Liver (tissue), 9 donors: Measurements from ENCODE around the gene SMYD3. TPM values are rescaled to one million over a fixed set of nuclear protein-coding genes. Genes with fewer than 3 reads are reported as not detected.
A peak's percentile ranks its signal among the peaks of the same experiment; 100 is the strongest.

ENCODE experiments used
- DNase-seq: peaks from one replicate; pipeline ENCODE4 v3.0.0-alpha.2; 2017; ENCODE audit warnings: low spot score
- H3K27ac ChIP-seq, 2 donors: one replicate each; pipeline ENCODE4 v1.7.0; 2013; ENCODE audit warnings: inconsistent platforms in 2 of 2, low read length in 2 of 2, control low read depth in 1 of 2, low read depth in 1 of 2, mild to moderate bottlenecking in 1 of 2
- H3K27me3 ChIP-seq, 4 donors: one replicate each; pipeline versions ENCODE4 v1.6.1 to v1.7.0; 2013; ENCODE audit warnings: low read length in 3 of 4, inconsistent platforms in 1 of 4, mild to moderate bottlenecking in 1 of 4, moderate library complexity in 1 of 4; ENCODE audit not compliant: control insufficient read depth in 4 of 4, insufficient read depth in 4 of 4
- H3K36me3 ChIP-seq, 4 donors: one replicate each; pipeline versions ENCODE4 v1.6.1 to v1.7.0; 2013; ENCODE audit warnings: low read length in 3 of 4, mild to moderate bottlenecking in 3 of 4, low read depth in 1 of 4, moderate library complexity in 1 of 4; ENCODE audit not compliant: control insufficient read depth in 4 of 4, insufficient read depth in 3 of 4
- H3K4me1 ChIP-seq, 4 donors: one replicate each; pipeline versions ENCODE4 v1.6.1 to v1.7.0; 2013; ENCODE audit warnings: low read length in 3 of 4, mild to moderate bottlenecking in 3 of 4, moderate library complexity in 1 of 4; ENCODE audit not compliant: control insufficient read depth in 4 of 4, insufficient read depth in 4 of 4
- H3K4me3 ChIP-seq, 3 donors: one replicate each; pipeline versions ENCODE4 v1.6.1 to v1.7.0; 2013; ENCODE audit warnings: low read length in 3 of 3, control low read depth in 1 of 3, low read depth in 1 of 3, mild to moderate bottlenecking in 1 of 3
- H3K9ac ChIP-seq, 2 donors: one replicate each; pipeline ENCODE4 v1.7.0; 2013; ENCODE audit warnings: low read length in 2 of 2, mild to moderate bottlenecking in 2 of 2, moderate library complexity in 2 of 2, control low read depth in 1 of 2, low read depth in 1 of 2
- H3K9me3 ChIP-seq, 4 donors: one replicate each; pipeline versions ENCODE4 v1.6.1 to v1.7.0; 2013; ENCODE audit warnings: low read length in 3 of 4; ENCODE audit not compliant: control insufficient read depth in 4 of 4
- ATF3 ChIP-seq: IDR thresholded peaks from 2 replicates; pipeline ENCODE4 v1.6.1; 2016; ENCODE audit warnings: antibody characterized with exemption
- CTCF ChIP-seq: fragments of 150-350 bp; IDR thresholded peaks from 2 replicates; pipeline ENCODE4 v1.5.1; 2017; ENCODE audit warnings: improper control_type of control experiment, low read depth, low read length; ENCODE audit not compliant: missing input control
- FOXA1 ChIP-seq: IDR thresholded peaks from 2 replicates; pipeline ENCODE4 v1.6.1; 2016; ENCODE audit warnings: antibody characterized with exemption
- FOXA2 ChIP-seq: IDR thresholded peaks from 2 replicates; pipeline ENCODE4 v1.6.1; 2016; ENCODE audit warnings: antibody characterized with exemption
- GABPA ChIP-seq, 2 donors: IDR thresholded peaks in 1 of 2; conservative IDR thresholded peaks in 1 of 2; 2 replicates each; pipeline ENCODE4 v1.6.1; 2016; ENCODE audit warnings: antibody characterized with exemption in 2 of 2, mild to moderate bottlenecking in 1 of 2, moderate library complexity in 1 of 2
- HNF4G ChIP-seq: IDR thresholded peaks from 2 replicates; pipeline ENCODE4 v1.6.1; 2016; ENCODE audit warnings: antibody characterized with exemption
- JUND ChIP-seq, 2 donors: IDR thresholded peaks; 2 replicates each; pipeline ENCODE4 v1.6.1; 2016; ENCODE audit warnings: antibody characterized with exemption in 2 of 2
- MAX ChIP-seq: IDR thresholded peaks from 2 replicates; pipeline ENCODE4 v1.6.1; 2016; ENCODE audit warnings: antibody characterized with exemption
- NR2F2 ChIP-seq: IDR thresholded peaks from 2 replicates; pipeline ENCODE4 v1.6.1; 2016; ENCODE audit warnings: antibody characterized with exemption
- RAD21 ChIP-seq, 2 donors: IDR thresholded peaks; 2 replicates each; pipeline ENCODE4 v1.6.1; 2016; ENCODE audit warnings: antibody characterized with exemption in 2 of 2, mild to moderate bottlenecking in 2 of 2
- REST ChIP-seq: IDR thresholded peaks from 2 replicates; pipeline ENCODE4 v1.6.1; 2016; ENCODE audit warnings: antibody characterized with exemption, mild to moderate bottlenecking
- RXRA ChIP-seq, 2 donors: IDR thresholded peaks; 2 replicates each; pipeline ENCODE4 v1.6.1; 2017 to 2018; ENCODE audit warnings: antibody characterized with exemption in 2 of 2, mild to moderate bottlenecking in 1 of 2
- TAF1 ChIP-seq: conservative IDR thresholded peaks from 2 replicates; pipeline ENCODE4 v1.6.1; 2016; ENCODE audit warnings: antibody characterized with exemption, mild to moderate bottlenecking
- YY1 ChIP-seq: IDR thresholded peaks from 2 replicates; pipeline ENCODE4 v1.6.1; 2016; ENCODE audit warnings: antibody characterized with exemption, mild to moderate bottlenecking
- ZBTB33 ChIP-seq: IDR thresholded peaks from 2 replicates; pipeline ENCODE4 v1.6.1; 2016; ENCODE audit warnings: antibody characterized with exemption
- WGBS: extraction: QIAGEN DNeasy Blood & Tissue Kit; methylation state at CpG from one replicate; pipeline ENCODE4 v1.1.7; 2013; 5-methylcytosine and 5-hydroxymethylcytosine counted together
- polyA plus RNA-seq, 2 donors: library from polyadenylated mRNA; stranded (reverse) in 1 of 2; unstranded in 1 of 2; fragments of 200-250 nt in 1 of 2; fragments of >200 nt in 1 of 2; fragmentation: Nextera tagmentation in 1 of 2; extraction: Ambion mirVana in 1 of 2; gene quantifications; one replicate each; pipeline versions ENCODE4 v1.2.1 to v1.2.3, GENCODE V29; 2013 to 2015
- total RNA-seq, 2 donors: library from RNA; depleted of rRNA; stranded (reverse); fragments of >200 nt; gene quantifications; one replicate each; pipeline ENCODE4 v1.2.3, GENCODE V29; 2014
- donor health status: healthy.
- donor health status: healthy.
- donor health status: healthy.
- donor health status: healthy.
- donor health status: healthy.

Gene SMYD3
- total and polyA plus RNA-seq, 4 donors = 3.1 to 9.1 (median 8.0) TPM

- H3K27me3 ChIP-seq = no peaks in the 10 kb centered on the region
- 91% methylated on average over 4 of the region's 4 CpGs for WGBS
Measured at GRCh38 chr1:246121533-246121932, 385.5 kb downstream of the SMYD3 start.

GRCh38 chr1:246117066-246117791 is 389.9 kb downstream of the SMYD3 start:
- Histone ChIP-seq H3K27me3 (no peaks in the 10 kb centered on the region), H3K4me1 (no peaks in the 10 kb centered on the region), H3K36me3 (no peaks in the 10 kb centered on the region), H3K27ac (no peak overlapping the region), H3K4me3 (no peak overlapping the region), H3K9ac (no peak overlapping the region), H3K9me3 (no peaks in the 10 kb centered on the region)
- DNase-seq = no peak
- WGBS = 51% methylated on average over 10 of the region's 10 CpGs
- TF ChIP-seq YY1 = no peak
- no peak for TF ChIP-seq FOXA1
- TF ChIP-seq RAD21 (IDR thresholded peaks at IDR 0.05) = peak; percentile 64 to 72
- TF ChIP-seq ATF3 = no peak
- TF ChIP-seq CTCF = peak; percentile 21
- no peak for TF ChIP-seq NR2F2
- no peak for TF ChIP-seq GABPA (IDR thresholded peaks at IDR 0.05 in 1 of 2, conservative IDR thresholded peaks at IDR 0.05 in 1 of 2)
- TF ChIP-seq JUND (IDR thresholded peaks at IDR 0.05) = no peak
- no peak for TF ChIP-seq MAX

More at GRCh38 chr1:246121533-246121932, 385.5 kb downstream of the SMYD3 start:
- Histone ChIP-seq H3K36me3 (no peaks in the 10 kb centered on the region), H3K4me1 (no peaks in the 10 kb centered on the region), H3K27ac (no peak overlapping the region), H3K4me3 (no peak overlapping the region), H3K9ac (no peak overlapping the region), H3K9me3 (no peaks in the 10 kb centered on the region)
- TF ChIP-seq MAX (no peak), TAF1 (no peak)
- DNase-seq = no peak

- WGBS = 80% methylated on average over 9 of the region's 9 CpGs
- H3K27me3 ChIP-seq = no peaks in the 10 kb centered on the region
- TF ChIP-seq ZBTB33 (no peak), FOXA2 (no peak), RXRA (IDR thresholded peaks at IDR 0.05) (no peak), HNF4G (no peak), MAX (no peak), JUND (IDR thresholded peaks at IDR 0.05) (no peak), REST (no peak), GABPA (IDR thresholded peaks at IDR 0.05 in 1 of 2, conservative IDR thresholded peaks at IDR 0.05 in 1 of 2) (no peak), CTCF (no peak), TAF1 (no peak), NR2F2 (no peak)
Measured at GRCh38 chr1:246114369-246114768, 392.7 kb downstream of the SMYD3 start.

More at GRCh38 chr1:246114369-246114768, 392.7 kb downstream of the SMYD3 start:
- H3K27ac ChIP-seq = no peak overlapping the region
- no peak for DNase-seq
- H3K9me3 ChIP-seq = no peaks in the 10 kb centered on the region
- H3K36me3 ChIP-seq = no peaks in the 10 kb centered on the region
- H3K4me1 ChIP-seq = no peaks in the 10 kb centered on the region
- no peak overlapping the region for H3K4me3 ChIP-seq
- no peak overlapping the region for H3K9ac ChIP-seq
